Hepatocyte (in vitro differentiated cells): ENCODE results near the gene P3R3URF.

ENCODE experiments used
- CTCF ChIP-seq: fragments of 200-600 bp; sonication (generic); IDR thresholded peaks from 2 replicates; pipeline ENCODE4 v1.5.1; 2016; ENCODE audit warnings: antibody characterized with exemption, mild to moderate bottlenecking; ENCODE audit not compliant: poor library complexity
- EZH2 ChIP-seq: fragments of 200-600 bp; sonication (generic); IDR thresholded peaks from 2 replicates; pipeline ENCODE4 v1.6.1; 2016; ENCODE audit warnings: antibody characterized with exemption, mild to moderate bottlenecking, borderline replicate concordance
- EZH2phosphoT487 ChIP-seq: fragments of 200-600 bp; sonication (generic); IDR thresholded peaks from one replicate; pipeline ENCODE4 v1.6.1; 2018; ENCODE audit warnings: antibody characterized with exemption, mild to moderate bottlenecking, low read depth, moderate library complexity; ENCODE audit not compliant: unreplicated experiment, severe bottlenecking

DNA sequence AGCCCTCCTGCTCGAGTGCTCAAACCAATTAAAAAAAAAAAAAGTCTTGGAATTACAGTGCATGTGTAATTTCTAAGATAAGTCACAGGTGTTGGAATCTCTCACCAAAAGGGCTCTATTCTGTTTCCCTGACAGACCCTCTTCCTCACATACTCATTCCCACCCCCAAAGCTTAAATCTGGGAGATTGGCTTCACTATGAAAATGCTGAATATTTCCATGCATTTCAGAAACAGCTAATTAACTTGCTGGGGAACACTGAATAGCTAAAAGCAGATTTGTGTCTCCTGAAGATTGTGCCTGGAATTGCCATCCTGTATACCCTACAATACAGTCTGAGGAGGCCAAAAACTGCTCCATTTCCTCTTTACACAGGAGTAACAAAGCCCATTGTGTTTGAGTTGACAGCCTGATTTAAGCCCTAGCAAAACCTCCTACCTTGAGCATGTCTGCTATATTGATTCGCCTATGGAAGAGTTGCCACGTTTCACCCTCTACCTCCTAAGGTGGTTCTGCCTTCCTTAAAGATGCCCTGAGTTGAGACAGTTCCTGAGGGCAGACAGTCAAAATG is 42.4 kb downstream of the P3R3URF start:
- TF ChIP-seq CTCF: no peak
- no peak for TF ChIP-seq EZH2
- no peak for TF ChIP-seq EZH2phosphoT487
